SH-SY5Y (cell line): ENCODE results near the gene DACH2.

Experiments used
- GATA2 ChIP-seq: IDR thresholded peaks from 2 replicates; pipeline ENCODE4 v1.6.1; 2011; ENCODE audit warnings: mild to moderate bottlenecking, low read depth, low read length
- GATA3 ChIP-seq: IDR thresholded peaks from 2 replicates; pipeline ENCODE4 v1.6.1; 2011; ENCODE audit warnings: low read depth, mild to moderate bottlenecking, low read length, moderate library complexity

GRCh38 chrX:86171366-86171765 lies 23.1 kb downstream of the DACH2 start:
- TF ChIP-seq GATA2 (no peak), GATA3 (no peak)
